Stimulated activated CD4-positive, alpha-beta T cell treated with anti-CD3 and anti-CD28 coated beads, Interleukin-4, amount 100 ng/mL, for 24 hours (primary cell): ENCODE measurements around the gene SPR.
A peak's percentile ranks its signal among the peaks of the same experiment; 100 is the strongest.
"Not testable (repeated sequence)": the region's sequence is repeated elsewhere in the genome, so short reads cannot be mapped to it uniquely, and the experiment has no call there.

Source experiments
- DNase-seq: peaks from one replicate; pipeline ENCODE4 v3.0.0-alpha.2; 2020

SPR gene

GRCh38 chr2:72889991-72890390, 2.8 kb downstream of the SPR start:
- no peak for DNase-seq

GRCh38 chr2:72891091-72891818, 4.0 kb downstream of the SPR start:
- no peak for DNase-seq

- DNase-seq: peak; percentile 62
These were observed 5.4 kb downstream of the SPR start for GRCh38 chr2:72892506-72893173.

- peak; percentile 50 for DNase-seq
These were observed 6.5 kb downstream of the SPR start for GRCh38 chr2:72893594-72894319.

GRCh38 chr2:72894514-72894913, 7.3 kb downstream of the SPR start:
- no peak for DNase-seq

GRCh38 chr2:72895154-72895553, 7.9 kb downstream of the SPR start:
- no peak for DNase-seq

- no peak for DNase-seq
These were observed 8.6 kb downstream of the SPR start for GRCh38 chr2:72895759-72896281.

GRCh38 chr2:72896446-72896845, 9.2 kb downstream of the SPR start:
- no peak for DNase-seq

- DNase-seq: no peak
These were observed 10.8 kb downstream of the SPR start for GRCh38 chr2:72897785-72898584.

- no peak for DNase-seq
These were observed 11.3 kb downstream of the SPR start for GRCh38 chr2:72898585-72898906.

GRCh38 chr2:72900191-72900825, 13.1 kb downstream of the SPR start:
- DNase-seq: no peak

GRCh38 chr2:72901426-72901825, 14.2 kb downstream of the SPR start:
- DNase-seq: no peak

- not testable (repeated sequence) for DNase-seq
These were observed 20.2 kb downstream of the SPR start for GRCh38 chr2:72907369-72907768.

GRCh38 chr2:72908741-72909140, 21.5 kb downstream of the SPR start:
- DNase-seq: no peak

- no peak for DNase-seq
These were observed 24.0 kb downstream of the SPR start for GRCh38 chr2:72911256-72911655.

- no peak for DNase-seq
These were observed 26.4 kb downstream of the SPR start for GRCh38 chr2:72913486-72914205.

GRCh38 chr2:72914206-72914559, 27.0 kb downstream of the SPR start:
- DNase-seq: no peak

- DNase-seq: no peak
These were observed 27.5 kb downstream of the SPR start for GRCh38 chr2:72914589-72915319.

- DNase-seq: no peak
These were observed 28.2 kb downstream of the SPR start for GRCh38 chr2:72915320-72915906.

- DNase-seq: peak; percentile 42
These were observed 28.9 kb downstream of the SPR start for GRCh38 chr2:72915907-72916742.
